Measurements from ENCODE around the gene NT5DC1.

GRCh38 chr6:116096979-116097816 is 3.5 kb upstream of the NT5DC1 start:
- TF ChIP-seq CTCF (IDR thresholded peaks at IDR 0.05) (peak; percentile 34 to 78 (median 60)), POLR2A (IDR thresholded peaks at IDR 0.05) (no peak)

Data from adrenal gland (tissue), 5 donors.